Adipocyte (in vitro differentiated cells): ENCODE results near the gene ITGB5.
"Not testable (repeated sequence)": the region's sequence is repeated elsewhere in the genome, so short reads cannot be mapped to it uniquely, and the experiment has no call there.

Experiments used
- DNase-seq: peaks from one replicate; pipeline ENCODE4 v3.0.0-alpha.2; 2015; ENCODE audit warnings: low read depth
- H3K27me3 ChIP-seq: replicated peaks from 2 replicates; pipeline ENCODE4 v1.7.0; 2013; ENCODE audit warnings: mild to moderate bottlenecking, low read length, moderate library complexity; ENCODE audit not compliant: control insufficient read depth, insufficient read depth
- H3K36me3 ChIP-seq: 2 replicates; pipeline ENCODE4 v1.7.0; 2013; ENCODE audit warnings: low read length, mild to moderate bottlenecking, moderate library complexity; ENCODE audit not compliant: control insufficient read depth, insufficient read depth, severe bottlenecking
- H3K4me1 ChIP-seq: 2 replicates; pipeline ENCODE4 v1.7.0; 2013; ENCODE audit warnings: mild to moderate bottlenecking, low read length, moderate library complexity; ENCODE audit not compliant: control insufficient read depth, insufficient read depth
- H3K4me3 ChIP-seq: 2 replicates; pipeline ENCODE4 v1.7.0; 2013; ENCODE audit warnings: mild to moderate bottlenecking, low read length, moderate library complexity
- H3K9ac ChIP-seq: 2 replicates; pipeline ENCODE4 v1.7.0; 2013; ENCODE audit warnings: mild to moderate bottlenecking, low read length, moderate library complexity
- H3K9me3 ChIP-seq: 2 replicates; pipeline ENCODE4 v1.7.0; 2013; ENCODE audit warnings: mild to moderate bottlenecking, low read length, moderate library complexity; ENCODE audit not compliant: control insufficient read depth

ITGB5 gene

DNA sequence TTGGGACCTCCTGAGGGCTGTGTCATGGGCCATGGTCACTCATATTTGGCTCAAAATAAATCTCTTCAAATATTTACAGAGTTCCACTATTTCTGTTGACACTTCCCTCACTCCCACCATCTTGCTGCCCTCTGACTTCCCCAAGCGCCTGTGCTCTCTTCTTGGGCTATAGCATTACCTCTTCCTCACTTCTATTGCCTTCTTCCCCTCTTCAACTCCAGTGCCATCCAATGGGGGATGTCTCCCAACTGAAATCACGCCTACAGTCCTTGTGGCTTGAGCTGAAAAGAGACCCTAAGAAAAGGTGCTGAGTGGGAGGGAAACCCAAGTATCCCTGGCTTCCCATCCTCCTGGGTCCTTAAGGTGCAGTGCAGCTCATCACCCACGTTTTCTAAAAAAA is 135.1 kb downstream of the ITGB5 start:
- DNase-seq = no peak
- no peak overlapping the region for H3K4me3 ChIP-seq
- peaks cover 6% of the 10 kb centered on the region for H3K36me3 ChIP-seq

GRCh38 chr3:124751501-124751900 is 135.7 kb downstream of the ITGB5 start:
- Histone ChIP-seq H3K27me3 (no peaks in the 10 kb centered on the region), H3K36me3 (peaks cover 7% of the 10 kb centered on the region), H3K4me3 (no peak overlapping the region), H3K4me1 (no peaks in the 10 kb centered on the region), H3K9ac (no peak overlapping the region), H3K9me3 (no peaks in the 10 kb centered on the region)
- no peak for DNase-seq

More for the DNA sequence above, 135.1 kb downstream of the ITGB5 start:
- no peaks in the 10 kb centered on the region for H3K27me3 ChIP-seq
- H3K9me3 ChIP-seq = no peaks in the 10 kb centered on the region
- H3K9ac ChIP-seq = no peak overlapping the region
- no peaks in the 10 kb centered on the region for H3K4me1 ChIP-seq

- not testable (repeated sequence) for DNase-seq, H3K4me3 ChIP-seq, H3K27me3 ChIP-seq, H3K9ac ChIP-seq, H3K9me3 ChIP-seq, H3K4me1 ChIP-seq
- peaks cover 17% of the 10 kb centered on the region for H3K36me3 ChIP-seq
Measured at GRCh38 chr3:124749877-124750276, 137.3 kb downstream of the ITGB5 start.

DNA sequence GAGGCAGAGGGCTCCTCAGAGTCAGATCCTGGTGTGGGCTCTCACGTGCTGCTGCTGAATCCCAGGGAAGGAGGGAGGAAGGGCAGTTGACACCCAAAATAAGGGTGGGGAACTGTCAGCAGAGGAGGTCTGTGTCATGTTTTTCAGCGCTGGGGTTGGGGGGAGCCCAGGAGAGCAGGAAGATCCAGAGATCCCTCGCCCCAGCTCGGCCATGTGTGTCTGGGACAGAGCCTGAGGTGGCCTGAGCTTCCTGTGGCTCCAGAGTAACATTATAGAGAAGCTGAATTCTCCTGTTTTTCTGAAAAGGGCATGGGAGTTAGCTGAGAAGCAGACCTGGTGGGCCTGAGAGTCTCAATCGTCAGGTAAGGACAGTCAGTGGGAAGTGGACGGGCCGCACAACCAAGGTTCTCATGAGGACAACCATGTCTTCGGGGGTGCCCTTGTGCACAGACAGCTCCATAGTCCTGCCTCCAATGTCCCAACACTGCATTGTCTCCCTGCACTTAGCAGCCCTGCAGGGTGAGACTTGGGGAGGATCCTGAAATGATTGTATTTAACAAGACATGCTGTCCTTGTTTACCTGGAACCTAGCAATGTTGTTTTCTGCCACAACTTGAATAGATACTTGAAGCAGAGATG is 138.5 kb downstream of the ITGB5 start:
- Histone ChIP-seq H3K27me3 (no peaks in the 10 kb centered on the region), H3K9ac (no peak overlapping the region), H3K4me1 (peaks cover 9% of the 10 kb centered on the region), H3K36me3 (peaks cover 29% of the 10 kb centered on the region), H3K4me3 (no peak overlapping the region), H3K9me3 (no peaks in the 10 kb centered on the region)
- no peak for DNase-seq

GRCh38 chr3:124747111-124747981 is 139.8 kb downstream of the ITGB5 start:
- Histone ChIP-seq H3K4me1 (peaks cover 9% of the 10 kb centered on the region), H3K9me3 (no peaks in the 10 kb centered on the region), H3K36me3 (peaks cover 38% of the 10 kb centered on the region), H3K9ac (no peak overlapping the region), H3K4me3 (no peak overlapping the region), H3K27me3 (no peaks in the 10 kb centered on the region)
- no peak for DNase-seq

- Histone ChIP-seq H3K9me3 (no peaks in the 10 kb centered on the region), H3K27me3 (no peaks in the 10 kb centered on the region), H3K4me3 (no peak overlapping the region), H3K36me3 (peaks cover 47% of the 10 kb centered on the region), H3K9ac (no peak overlapping the region), H3K4me1 (peaks cover 18% of the 10 kb centered on the region)
- no peak for DNase-seq
Measured at GRCh38 chr3:124745756-124746155, 141.4 kb downstream of the ITGB5 start.

DNA sequence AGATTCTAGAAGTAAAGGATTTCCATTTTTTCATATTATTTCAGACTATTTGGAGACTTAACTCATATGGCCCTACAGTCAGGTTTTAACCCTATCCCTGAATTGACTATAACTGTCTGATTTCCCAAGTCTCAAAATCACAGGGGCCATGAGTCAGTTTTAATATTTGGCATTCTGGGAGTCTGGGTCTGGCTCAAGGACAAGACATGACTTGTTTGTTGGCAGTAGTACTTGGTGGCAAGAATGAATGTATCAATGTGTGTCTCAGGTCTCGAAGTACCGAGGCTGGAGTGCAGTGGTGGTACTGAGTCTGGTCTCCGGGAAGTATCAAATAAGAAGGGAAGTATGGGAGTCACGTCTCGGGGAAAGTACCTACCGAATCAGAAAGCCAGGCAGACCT is 146.1 kb downstream of the ITGB5 start:
- Histone ChIP-seq H3K4me3 (no peak overlapping the region), H3K9me3 (no peaks in the 10 kb centered on the region), H3K27me3 (no peaks in the 10 kb centered on the region), H3K36me3 (peaks cover 74% of the 10 kb centered on the region), H3K4me1 (peaks cover 27% of the 10 kb centered on the region), H3K9ac (no peak overlapping the region)
- no peak for DNase-seq

DNA sequence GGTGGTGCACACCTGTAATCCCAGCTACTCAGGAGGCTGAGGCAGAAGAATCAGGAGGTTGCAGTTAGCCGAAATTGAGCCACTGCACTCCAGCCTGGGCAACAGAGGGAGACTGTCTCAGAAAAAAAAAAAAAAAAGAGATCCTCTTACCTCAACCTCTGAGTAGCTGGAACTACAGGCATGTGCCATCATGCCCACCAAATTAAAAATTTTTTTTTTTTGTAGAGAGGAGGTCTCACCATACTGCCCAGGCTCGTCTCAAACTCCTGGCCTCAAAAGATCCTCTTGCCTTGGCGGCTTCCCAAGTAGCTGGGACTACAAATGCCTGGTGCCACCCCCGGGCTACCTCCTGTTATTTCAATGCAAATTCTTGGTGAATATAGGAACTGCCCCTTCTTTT is 155.4 kb downstream of the ITGB5 start:
- H3K4me1 ChIP-seq = peaks cover 22% of the 10 kb centered on the region
- H3K4me3 ChIP-seq = peak overlapping the region; percentile 90
- no peak for DNase-seq
- no peaks in the 10 kb centered on the region for H3K27me3 ChIP-seq
- H3K36me3 ChIP-seq = peaks cover 12% of the 10 kb centered on the region
- no peak overlapping the region for H3K9ac ChIP-seq
- H3K9me3 ChIP-seq = no peaks in the 10 kb centered on the region

- H3K9ac ChIP-seq = peak overlapping the region; percentile 87
Measured at GRCh38 chr3:124730941-124731297, 156.2 kb downstream of the ITGB5 start.

GRCh38 chr3:124730129-124730940 is 156.8 kb downstream of the ITGB5 start, which contains the start of gene UMPS:
TSS of gene UMPS (plus strand) at chr3:124730452. CDS start at chr3:124730472, 20 bp downstream.
- Histone ChIP-seq H3K9ac (peak within 1 kb of the TSS; percentile 87), H3K4me1 (peaks cover 22% of the 10 kb centered on the region)

More at GRCh38 chr3:124730941-124731297, 156.2 kb downstream of the ITGB5 start:
- Histone ChIP-seq H3K9me3 (no peaks in the 10 kb centered on the region), H3K36me3 (peaks cover 9% of the 10 kb centered on the region), H3K4me3 (peak overlapping the region; percentile 90), H3K27me3 (no peaks in the 10 kb centered on the region), H3K4me1 (peaks cover 22% of the 10 kb centered on the region)
- DNase-seq = no peak

DNA sequence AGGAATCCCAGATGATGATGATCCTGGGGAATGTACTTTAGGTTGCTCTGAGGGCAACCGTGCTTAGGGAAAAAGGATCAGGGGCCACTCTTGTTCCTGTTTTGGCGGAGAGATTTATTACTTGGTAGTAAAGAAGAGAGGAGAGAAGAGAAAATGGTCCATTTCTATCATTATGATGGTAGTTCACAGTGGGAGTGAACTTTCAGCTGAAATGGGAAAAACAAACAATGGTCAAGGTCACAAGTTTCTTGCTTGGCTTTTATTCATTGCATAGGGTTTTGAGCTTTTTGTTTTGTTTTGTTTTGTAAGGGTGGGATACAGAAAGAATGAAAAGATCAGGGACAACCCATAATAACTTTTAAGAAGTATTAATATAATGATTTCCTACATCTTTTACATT is 164.6 kb downstream of the ITGB5 start:
- no peaks in the 10 kb centered on the region for H3K9me3 ChIP-seq
- no peak for DNase-seq
- no peak overlapping the region for H3K9ac ChIP-seq
- no peaks in the 10 kb centered on the region for H3K27me3 ChIP-seq
- H3K4me3 ChIP-seq = no peak overlapping the region
- H3K4me1 ChIP-seq = peaks cover 8% of the 10 kb centered on the region
- no peaks in the 10 kb centered on the region for H3K36me3 ChIP-seq

More at GRCh38 chr3:124730129-124730940, 156.8 kb downstream of the ITGB5 start, which contains the start of gene UMPS:
- peak within 1 kb of the TSS; percentile 90 for H3K4me3 ChIP-seq
- peaks cover 5% of the 10 kb centered on the region for H3K36me3 ChIP-seq
- H3K27me3 ChIP-seq = no peaks in the 10 kb centered on the region
- no peaks in the 10 kb centered on the region for H3K9me3 ChIP-seq
- peak; percentile 95 for DNase-seq
